CD1c-positive myeloid dendritic cell (primary cell): Measurements from ENCODE around the gene LHX1.
A peak's percentile ranks its signal among the peaks of the same experiment; 100 is the strongest.

Experiments
- DNase-seq: peaks from one replicate; pipeline ENCODE4 v3.0.0-alpha.2; 2016; ENCODE audit errors: extremely low spot score

LHX1 gene

DNA sequence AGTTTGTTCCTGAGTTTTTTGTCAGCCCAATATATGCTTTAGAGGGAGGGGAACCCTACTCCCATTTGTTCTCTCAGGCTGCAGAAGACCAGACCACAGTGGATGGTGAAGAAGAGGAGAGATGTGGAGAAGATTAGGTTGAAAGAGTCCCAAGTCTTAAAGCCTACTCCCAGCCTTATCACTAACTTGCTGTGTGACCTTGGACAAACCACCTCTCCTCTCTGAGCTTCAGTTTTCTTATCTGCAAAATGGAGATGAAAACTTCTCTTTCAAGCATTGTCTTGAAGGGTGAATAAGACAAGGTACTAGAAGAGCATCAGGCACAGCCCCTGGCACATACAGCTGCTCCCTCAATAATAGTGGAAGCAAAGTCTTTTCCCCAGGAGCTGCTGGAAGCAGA is 15.1 kb upstream of the LHX1 start:
- no peak for DNase-seq

DNA sequence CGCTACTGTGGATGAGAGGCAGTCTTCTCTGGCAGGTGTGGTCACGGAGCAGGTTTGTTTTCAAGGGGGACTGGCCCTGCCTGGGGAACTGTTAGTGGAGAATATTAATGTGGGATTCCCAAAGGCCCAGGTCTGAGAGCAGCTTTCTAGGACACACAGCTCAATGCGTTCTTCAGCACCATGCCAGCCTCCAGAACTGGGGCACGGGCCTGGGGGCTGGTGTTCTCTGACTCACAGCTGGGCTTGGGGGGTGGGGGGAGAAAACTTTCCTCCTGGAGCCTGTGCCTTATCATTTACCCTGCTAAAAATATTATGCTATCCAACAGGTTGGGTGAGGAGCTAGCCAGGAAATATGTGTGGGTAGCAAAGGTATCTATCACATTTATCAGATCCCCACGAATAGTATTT is 13.5 kb upstream of the LHX1 start:
- DNase-seq, result no peak

DNA sequence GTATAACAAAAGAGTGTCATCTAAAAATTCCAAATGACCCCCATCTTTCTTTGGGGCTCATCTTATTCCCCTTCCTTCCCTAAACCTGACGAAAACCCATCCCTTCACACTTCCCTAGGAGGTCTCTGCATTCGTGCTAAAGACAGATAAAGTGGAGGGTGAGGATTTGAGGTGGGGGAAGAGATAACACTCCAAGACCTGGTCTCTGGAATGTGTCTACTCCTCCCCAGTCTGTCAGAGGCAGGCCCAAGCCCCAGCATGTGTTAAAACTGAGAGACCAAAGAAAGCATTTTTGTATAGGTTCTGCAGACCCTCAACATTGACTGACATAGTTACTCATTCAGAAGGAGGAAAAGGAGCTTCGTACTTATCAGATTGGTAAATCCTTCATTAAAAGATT is 11.0 kb upstream of the LHX1 start:
- no peak for DNase-seq

DNA sequence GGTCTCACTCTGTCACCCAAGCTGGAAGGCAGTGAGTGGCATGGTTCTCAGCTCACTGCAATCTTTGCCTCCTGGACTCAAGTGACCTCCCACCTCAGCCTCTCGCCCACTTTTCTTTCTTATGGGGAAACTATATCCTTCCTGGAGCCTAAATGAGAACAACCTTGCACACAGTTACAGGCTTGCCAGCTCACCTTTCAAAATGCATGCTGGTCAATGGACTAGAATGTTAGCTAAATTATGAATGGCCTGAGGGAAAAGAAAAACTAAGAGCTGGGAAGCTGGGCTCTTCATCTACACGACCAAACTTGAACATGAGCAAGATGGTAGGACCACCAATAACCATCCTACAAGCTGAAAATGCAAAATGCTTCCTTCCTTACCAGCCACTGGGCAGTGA is 10.6 kb upstream of the LHX1 start:
- no peak for DNase-seq

DNA sequence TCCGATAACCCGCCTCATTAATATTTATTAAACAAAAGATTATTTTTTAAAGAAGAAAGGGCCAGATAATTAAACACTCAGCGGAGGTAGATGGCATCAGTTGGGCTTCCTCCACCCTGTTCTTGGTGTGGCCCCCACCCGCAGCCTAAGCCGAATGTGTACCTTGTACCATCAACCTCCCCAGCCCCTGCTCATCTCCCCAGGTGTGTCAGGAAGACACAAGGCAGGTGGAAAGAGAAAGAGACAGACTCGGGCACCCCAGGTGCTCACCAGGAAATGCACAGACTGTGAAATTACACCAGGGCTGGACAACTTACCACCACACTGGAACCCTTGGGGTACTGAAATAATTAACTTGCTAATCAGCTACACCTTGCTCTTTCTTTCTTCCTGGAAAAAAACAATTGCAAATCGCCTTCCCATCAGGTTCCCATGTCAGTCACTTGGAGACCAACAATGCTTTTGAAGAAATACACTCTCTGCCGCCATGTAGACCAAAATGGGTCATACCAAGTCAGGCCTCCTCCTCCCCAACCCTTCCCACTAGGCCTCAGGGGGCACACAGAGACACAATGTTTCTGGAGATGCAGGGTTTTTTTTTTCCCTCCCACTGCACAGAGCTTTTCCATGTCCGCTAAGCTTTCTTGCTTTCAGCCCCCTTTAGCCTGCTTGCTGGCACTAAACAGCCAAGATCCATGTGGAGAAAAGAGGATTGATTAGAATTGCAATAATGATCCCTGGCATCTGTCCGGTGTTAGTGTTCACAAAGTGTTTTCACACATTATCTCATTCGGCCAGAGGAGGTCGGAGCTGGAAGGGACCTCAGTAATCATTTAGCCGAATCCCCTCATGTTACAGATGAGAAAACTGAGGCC is 8.6 kb upstream of the LHX1 start:
- DNase-seq, result no peak

DNA sequence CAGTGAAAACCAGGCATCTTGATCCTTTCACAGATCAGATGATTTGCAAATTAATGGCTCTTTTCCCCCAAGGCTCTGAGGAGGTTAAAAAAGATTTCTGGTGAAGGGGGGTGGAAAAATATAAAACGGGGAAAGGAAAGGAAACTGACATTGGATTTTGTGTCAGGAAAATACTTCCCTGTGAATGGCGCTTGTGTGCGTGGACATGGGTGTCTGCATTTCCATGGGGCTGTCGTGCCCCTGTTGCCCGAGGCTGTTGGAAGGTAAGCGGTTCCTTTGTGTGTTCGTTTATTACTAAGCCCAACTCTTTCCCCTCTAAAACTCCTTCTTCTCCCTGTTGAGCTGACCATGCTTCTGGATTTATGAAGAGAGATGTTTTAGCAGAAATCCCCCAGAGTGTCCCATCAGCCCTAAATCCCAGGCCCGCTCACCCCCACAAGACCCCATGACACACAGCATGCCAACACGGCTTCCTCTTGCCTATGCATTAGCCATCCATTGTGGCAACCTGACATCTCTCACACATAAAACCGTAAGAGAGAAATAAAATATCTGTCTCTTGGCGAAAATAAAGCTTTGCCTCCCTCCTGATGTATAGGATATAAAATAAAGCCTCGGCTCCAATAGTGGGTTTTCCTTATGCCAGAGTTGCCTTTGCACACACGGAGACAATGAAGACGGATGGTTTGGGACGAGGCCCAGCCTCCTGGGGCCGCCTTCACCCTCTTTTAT is 7.3 kb upstream of the LHX1 start:
- DNase-seq, result no peak

DNA sequence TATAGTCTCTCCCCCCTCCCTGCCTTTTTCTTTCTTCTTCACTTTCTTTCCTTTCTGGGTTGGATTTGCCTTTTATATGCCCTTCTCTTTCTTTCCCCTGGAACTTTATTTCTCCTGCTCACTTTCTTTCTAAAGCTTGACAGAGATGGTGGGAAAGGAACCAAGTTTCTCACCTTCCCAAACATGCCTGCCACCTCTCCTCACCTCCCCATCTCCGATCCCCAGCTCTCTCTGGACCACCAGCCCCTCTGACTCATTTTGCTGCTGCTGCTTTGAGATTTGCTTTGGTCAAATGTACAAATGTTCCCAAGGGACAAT is 6.7 kb upstream of the LHX1 start:
- DNase-seq, result no peak

DNA sequence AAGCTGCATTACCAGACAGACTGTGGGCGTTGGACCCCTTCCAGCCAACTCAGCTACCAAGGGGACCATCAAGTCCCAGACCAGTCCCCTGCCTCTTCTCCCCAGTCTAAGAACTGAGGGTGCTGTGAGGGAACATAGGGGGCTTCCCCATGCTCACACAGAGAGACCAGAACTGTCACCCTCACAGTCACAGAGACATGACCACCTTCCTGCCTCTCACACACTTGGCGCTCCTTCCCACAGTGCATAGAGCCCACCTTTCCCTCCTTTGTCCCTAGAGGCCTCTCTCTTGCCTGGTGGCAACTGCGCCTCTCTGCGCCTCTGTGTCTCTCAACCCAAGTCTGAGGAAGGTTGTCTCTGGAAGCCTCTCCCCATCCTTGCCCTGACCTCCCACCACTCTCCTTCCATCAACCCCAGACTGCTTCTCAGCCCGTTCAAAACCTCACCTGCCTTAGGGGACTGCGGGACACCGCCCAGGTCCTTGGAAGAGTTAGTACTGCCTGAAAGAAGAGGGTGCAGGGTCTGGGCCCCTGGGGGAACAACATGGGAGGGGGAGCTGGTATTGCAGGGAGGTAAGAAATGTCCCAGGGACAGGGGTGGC is 6.1 kb upstream of the LHX1 start:
- no peak for DNase-seq

DNA sequence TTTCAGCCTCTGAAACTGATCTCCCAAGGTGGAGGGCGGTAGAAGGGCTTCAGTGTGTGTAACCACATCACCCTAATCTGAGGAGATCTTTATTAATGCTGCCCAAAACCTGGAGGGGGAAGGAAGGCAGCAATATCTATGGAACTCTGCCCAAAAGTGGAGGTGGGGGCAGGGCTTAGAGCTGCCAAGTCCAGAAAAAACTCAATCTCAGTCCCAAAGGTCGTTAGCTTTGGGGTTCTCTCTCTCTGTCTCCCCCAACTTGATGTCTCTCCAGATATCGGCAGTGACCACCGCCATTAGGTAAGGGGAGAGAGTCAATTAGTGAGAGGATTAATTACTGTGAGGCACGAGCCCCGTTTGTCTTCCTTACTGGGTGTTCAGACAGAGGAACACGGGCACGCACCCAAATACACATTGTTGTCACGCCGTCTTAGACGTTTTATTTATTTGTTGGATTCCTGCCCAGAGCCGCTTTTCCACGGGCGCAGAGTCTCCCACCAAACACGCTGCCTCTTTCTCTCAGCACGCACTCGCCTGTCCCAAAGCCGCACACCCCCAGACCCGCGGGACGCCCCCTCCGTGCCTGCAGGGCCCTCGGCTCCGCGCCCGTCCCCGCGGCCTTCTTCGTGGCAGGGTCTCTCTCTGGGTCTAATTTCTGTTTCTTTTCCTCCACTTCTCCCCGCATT is 5.4 kb upstream of the LHX1 start:
- DNase-seq, result no peak

DNA sequence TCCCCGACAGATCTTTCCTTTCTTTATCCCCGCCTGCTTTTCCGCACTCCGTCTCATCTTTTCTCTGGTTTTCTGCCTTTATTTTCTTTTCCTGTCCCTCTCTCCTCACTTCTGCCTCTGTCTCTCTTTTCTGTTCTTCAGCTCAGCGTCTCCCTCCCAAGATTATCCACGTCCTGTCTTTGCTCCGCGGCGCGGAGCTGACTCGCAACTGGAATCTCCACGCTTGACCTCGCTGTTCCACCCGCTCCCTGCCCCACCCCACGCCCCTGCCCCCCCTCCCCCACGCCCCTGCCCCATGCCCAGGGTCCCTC is 4.9 kb upstream of the LHX1 start:
- no peak for DNase-seq

DNA sequence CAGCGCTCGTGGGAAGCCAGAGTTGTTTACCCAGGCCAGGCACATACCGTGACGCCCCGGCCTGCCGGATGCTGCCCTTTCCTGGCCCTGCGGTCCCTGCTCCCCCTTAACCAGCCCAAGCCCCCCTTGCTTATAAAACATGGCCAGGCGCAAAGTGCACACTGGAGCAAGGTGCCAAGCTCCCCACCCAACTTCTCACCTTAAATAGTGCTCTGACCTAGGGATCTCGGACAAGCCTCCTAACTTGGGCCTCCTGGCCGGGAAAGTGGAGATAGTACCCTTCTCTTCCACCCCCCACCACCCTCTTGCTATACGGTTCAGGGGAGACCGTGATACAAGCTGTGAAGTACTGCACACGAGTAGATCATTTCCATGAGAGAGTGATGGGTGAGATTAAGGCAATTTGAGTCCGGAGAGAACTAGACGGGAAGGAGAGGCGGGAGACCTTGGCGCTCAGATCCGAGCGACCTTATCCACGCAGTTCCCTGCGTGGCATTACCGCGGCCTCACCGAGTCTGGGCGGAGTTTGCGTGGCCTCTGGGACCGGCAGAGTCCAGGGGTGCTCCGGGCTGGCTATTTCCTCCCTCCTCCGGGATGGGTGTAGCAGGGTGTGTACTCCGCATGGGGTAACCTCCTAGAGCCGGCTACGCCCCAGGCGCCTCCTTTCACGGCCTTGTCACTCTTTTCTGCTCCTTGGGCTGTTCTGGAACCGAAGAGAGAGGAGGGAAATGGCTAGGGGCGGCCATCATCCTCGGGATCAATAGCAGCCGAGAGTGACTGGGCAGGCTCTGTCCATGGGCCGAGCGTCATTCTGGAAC is 4.4 kb upstream of the LHX1 start:
- DNase-seq, result no peak

DNA sequence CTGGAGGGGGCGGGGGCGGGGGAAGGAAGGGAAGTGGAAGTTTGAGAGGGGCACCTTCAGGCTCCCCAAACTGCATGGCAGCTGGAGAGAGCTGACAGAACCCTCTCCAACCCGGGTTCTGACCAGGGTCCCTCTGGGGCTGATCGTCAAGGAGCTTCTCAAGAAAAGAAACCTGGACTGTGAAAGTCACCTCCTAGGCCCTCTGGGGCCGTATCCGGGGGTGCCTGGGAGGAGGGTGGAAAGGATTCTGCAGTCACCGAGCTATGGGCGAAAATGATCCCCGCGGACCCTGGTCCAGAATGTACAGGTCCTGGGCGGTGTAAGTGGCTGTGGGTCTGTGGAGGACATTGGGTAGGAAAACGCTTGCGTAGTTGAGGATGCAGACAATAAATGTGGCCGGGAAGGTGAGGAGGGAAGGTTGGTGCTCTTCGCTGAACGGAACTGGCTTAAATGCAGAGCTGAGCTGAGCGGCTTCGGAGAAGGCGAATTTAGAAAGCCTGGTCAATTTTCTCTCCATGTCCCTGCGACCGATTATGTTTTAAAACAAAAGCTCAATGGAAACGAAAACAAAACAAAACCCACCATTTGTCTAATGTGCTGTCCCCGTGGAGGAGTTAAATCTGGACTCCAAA is 3.6 kb upstream of the LHX1 start:
- no peak for DNase-seq

DNA sequence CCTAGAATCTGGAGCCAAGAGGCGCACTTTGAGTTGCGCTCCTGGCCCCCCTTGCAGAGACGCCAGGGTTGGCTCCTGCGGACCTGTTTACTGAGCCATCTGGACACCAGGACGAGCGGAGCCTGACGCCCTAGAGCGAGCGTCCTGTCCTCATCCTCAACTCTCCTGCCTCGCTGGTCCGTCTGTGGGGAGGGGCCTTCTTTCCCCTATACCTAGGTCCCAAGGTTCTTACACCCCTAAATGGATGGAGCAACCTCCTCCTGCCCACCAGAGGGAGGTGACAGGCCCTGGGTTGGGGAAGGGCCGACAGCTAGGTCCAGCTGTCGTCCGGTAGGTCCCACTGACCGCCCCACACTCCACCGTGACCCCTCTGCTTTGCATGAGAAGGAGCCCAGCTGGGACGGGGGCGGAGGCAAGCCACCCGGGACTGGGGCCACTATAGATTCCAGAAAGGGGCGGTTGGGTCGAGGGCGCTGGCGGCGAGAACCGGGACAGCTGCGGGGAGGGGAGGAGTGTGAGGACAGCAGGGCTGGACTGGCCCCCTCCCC is 3.1 kb upstream of the LHX1 start:
- DNase-seq, result no peak

DNA sequence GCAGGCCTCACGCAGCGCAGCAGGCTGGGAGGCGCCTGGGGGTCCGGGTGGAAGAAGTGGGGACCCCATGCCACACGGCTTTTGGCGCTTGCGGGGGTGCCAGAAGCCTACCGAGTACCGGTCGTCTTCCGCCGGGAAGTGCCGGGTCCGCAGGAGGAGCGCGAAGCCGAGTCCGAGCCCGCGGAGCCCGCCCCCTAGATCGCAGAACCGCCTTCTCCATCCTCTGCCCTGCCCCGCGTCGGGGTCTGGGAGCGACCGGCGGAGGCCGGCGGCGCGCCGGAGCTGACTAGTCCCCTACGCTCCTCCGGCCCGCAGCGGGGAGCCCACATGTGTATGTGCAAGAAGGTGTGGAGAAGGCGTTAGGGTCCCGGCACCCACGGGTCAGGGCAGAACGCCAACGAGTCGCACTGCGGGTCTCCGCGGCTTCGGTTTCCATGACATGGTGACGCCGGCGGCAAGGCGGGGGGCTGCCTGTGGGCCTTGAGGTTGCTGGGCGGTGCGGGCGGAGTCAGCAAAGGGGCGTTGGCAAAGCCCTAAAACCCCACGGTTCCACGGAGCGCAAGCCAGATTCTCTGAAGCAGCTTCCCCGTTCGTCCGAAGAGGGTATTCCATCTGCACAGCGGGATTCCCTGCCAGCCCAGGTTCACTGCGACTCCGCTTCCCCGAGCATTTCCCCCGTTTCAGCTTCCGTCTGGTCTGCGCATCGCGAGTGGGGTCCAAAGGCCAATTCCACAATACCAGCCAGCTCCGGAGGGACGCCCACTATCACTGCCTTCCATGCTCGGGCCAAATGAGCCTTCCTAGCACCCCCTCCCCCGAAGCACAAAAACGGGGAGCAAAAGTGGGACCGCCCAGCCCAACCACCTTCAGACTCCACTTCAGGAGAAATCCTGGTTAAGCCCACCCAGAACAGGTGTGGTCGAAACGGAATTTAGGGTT is 2.3 kb upstream of the LHX1 start:
- no peak for DNase-seq

DNA sequence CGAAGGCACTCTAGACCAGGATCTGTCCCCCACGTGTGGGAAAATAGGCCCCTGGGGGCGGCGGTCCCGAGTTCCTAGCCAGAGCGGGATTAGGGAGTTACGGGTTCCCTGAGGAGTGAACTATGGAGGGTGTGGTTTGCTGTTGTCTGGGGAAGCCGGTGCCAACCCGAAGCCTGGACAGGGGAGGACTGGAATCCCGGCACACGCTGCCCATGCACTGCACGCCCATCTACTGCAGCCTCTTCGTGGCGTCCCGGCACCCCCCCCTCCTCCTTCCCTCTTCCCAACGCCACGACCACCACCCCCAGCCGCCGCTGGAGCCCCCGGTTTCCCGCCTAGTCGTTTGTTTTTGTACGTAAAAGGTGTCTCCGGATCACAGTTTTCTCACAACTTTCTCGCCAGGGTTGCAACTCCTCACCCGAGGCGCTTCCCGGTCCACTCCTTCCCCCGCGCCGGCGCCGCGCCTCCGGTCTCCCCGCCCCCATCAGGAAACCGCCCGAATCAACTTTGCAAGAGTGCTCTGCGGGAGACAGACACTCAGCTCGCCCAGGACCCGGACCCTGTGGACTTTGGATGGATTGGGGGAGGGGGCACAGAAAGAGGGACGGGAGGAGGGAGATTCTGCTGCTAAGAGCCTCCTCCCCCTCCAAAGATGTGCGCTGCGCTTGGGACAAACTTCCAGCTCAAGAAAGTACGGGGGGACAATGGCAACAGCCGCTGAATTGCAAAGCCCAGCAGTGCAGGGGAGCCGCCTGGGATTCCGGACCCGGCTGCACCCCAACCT is 1.4 kb upstream of the LHX1 start:
- DNase-seq, result no peak

DNA sequence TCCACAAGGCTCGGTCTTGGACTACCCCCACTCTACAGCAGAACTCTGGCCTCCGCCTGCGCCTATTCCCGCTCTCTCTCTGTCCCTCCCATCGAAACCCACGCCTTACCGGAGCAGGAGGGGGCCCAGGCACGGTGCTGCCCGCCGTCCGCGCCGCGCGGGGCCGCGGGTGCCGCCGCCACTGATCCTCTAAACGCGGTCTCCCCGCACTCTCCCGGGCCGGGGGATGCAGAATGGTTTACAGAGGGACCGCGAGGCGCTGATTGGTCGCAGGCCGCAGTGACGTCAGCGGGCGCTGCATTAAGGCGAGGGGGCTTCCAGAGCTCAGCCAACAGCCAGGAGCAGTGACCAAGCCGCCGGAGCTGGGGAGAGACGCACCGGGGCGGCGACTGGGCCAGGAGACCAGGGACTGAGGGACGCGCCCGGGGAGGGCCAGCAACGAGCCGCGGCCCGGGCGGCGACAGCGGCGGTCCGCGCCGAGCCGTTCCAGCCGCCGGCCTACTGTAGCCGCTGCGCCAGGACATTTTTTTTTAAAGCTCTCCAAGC is 747 bp upstream of the LHX1 start:
- DNase-seq, result no peak

DNA sequence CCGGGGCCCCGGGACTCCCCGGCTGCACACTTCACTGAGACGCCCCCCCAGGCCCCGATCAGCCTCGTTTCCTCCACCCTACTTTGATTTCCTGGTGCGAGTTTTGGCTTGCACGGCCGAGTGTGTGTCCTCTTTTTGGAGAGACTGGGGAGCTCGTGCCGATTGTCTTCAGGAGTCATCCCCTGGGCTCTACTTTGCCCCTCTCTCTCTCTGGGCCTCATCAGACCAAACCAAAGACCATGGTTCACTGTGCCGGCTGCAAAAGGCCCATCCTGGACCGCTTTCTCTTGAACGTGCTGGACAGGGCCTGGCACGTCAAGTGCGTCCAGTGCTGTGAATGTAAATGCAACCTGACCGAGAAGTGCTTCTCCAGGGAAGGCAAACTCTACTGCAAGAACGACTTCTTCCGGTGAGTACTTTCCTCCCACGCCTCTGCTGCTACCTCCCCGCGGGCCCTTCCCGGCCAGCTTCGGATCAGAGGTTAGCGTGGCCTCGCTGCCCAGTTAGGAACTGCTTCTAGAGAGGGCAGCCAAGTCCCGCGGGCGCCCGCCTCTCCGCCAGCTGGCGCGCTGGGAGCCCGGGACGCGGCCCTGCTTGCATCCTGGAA is 787 bp downstream of the LHX1 start:
- peak; percentile 51 for DNase-seq

DNA sequence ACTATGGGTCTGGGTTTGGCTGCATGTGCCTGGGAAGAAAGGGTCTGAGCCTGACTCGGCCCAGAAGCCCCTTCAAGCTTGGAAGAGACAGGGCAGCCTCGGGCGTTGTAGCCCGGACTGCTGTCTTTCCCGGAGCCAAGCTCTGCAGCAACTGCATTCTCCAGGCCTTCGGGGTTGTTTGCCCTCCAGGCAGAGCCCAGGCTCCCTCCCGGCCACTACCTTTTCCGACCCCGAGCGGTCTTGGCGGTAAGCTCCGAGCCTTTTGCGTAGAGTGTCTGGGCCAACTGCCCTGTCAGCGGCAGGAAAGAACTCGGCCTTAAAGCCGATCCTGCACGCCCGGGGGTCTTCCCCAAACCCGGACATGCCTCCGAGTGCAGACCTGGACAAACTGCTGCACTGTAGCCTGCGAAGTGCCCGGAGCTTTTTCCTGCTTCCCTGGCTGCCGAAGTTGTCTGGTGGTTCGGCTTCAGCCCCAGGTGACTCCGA is 1.3 kb downstream of the LHX1 start:
- DNase-seq, result no peak
